CD4-positive, alpha-beta T cell treated with Interleukin-17A for 4 hours (primary cell): Measurements from ENCODE around the gene VWA5B1.

Experiments used
- DNase-seq: peaks from one replicate; pipeline ENCODE4 v3.0.0-alpha.2; 2020; ENCODE audit warnings: mixed read lengths

VWA5B1 gene

GRCh38 chr1:20399606-20400180, 109.0 kb downstream of the VWA5B1 start:
- no peak for DNase-seq

GRCh38 chr1:20400341-20401177, 109.9 kb downstream of the VWA5B1 start:
- DNase-seq: no peak

GRCh38 chr1:20401405-20402010, 110.8 kb downstream of the VWA5B1 start:
- DNase-seq: no peak

- no peak for DNase-seq
These were observed 112.1 kb downstream of the VWA5B1 start for GRCh38 chr1:20402585-20403422.

- no peak for DNase-seq
These were observed 112.9 kb downstream of the VWA5B1 start for GRCh38 chr1:20403423-20404145.

- no peak for DNase-seq
These were observed 113.8 kb downstream of the VWA5B1 start for GRCh38 chr1:20404466-20404865.
